NCI-H1105 (cell line): Measurements from ENCODE around the gene BSN.

Experiments used
- DNase-seq: peaks from one replicate; lab custom pipeline; 2025; lab: John Stamatoyannopoulos, UW

BSN gene

GRCh38 chr3:49717211-49717958 is 163.1 kb downstream of the BSN start:
- DNase-seq: no peak

GRCh38 chr3:49717959-49718857 is 163.9 kb downstream of the BSN start:
- DNase-seq: peak; percentile 19

- no peak for DNase-seq
These were observed 164.6 kb downstream of the BSN start for GRCh38 chr3:49718858-49719213.

- DNase-seq: peak; percentile 87
These were observed 165.1 kb downstream of the BSN start, which contains the start of gene AMIGO3 for GRCh38 chr3:49719214-49719884. Gene AMIGO3, minus strand, starts transcription at chr3:49719684. Its CDS starts 219 bp downstream, at chr3:49719465.
